ENCODE measurements around the gene ANKRD16.
"Not testable (repeated sequence)": the region's sequence is repeated elsewhere in the genome, so short reads cannot be mapped to it uniquely, and the experiment has no call there.

The ANKRD16 gene

DNA sequence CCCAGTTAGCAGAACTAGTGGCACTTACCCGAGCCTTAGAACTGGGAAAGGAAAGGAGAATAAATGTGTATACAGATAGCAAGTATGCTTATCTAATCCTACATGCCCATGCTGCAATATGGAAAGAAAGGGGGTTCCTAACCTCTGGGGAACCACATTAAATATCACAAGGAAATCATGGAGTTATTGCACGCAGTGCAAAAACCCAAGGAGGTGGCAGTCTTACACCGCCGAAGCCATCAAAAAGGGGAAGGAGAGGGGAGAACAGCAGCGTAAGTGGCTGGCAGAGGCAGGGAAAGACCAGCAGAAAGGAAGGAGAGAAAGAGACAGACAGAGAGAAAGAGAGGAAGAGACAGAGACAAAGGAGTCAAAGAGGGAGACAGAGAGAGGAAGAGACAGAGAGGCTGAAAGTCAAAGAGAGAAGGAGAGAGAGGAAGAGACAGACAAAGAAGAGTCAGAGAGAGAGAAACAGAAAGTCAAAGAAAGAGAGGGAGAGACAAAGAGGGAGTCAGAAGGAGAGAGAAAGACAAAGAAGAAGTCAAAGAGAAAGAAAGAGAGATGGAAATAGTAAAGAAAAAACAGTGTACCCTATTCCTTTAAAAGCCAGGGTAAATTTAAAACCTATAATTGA, 23.1 kb downstream of the ANKRD16 start:
- H3K4me1 ChIP-seq (ENCODE audit: control insufficient read depth, insufficient read depth, low read length, poor library complexity, severe bottlenecking); DNase-seq; H3K27me3 ChIP-seq (replicated peaks; ENCODE audit: control insufficient read depth, insufficient read depth, low read length, poor library complexity, severe bottlenecking); H3K9me3 ChIP-seq (ENCODE audit: control insufficient read depth, low read length); H3K36me3 ChIP-seq (ENCODE audit: control insufficient read depth, insufficient read depth, low read length); H3K27ac ChIP-seq (ENCODE audit: insufficient read depth, low read length, poor library complexity, severe bottlenecking); H3K4me3 ChIP-seq (ENCODE audit: insufficient read depth, low read depth, low read length, poor library complexity, severe bottlenecking): not testable (repeated sequence)

DNA sequence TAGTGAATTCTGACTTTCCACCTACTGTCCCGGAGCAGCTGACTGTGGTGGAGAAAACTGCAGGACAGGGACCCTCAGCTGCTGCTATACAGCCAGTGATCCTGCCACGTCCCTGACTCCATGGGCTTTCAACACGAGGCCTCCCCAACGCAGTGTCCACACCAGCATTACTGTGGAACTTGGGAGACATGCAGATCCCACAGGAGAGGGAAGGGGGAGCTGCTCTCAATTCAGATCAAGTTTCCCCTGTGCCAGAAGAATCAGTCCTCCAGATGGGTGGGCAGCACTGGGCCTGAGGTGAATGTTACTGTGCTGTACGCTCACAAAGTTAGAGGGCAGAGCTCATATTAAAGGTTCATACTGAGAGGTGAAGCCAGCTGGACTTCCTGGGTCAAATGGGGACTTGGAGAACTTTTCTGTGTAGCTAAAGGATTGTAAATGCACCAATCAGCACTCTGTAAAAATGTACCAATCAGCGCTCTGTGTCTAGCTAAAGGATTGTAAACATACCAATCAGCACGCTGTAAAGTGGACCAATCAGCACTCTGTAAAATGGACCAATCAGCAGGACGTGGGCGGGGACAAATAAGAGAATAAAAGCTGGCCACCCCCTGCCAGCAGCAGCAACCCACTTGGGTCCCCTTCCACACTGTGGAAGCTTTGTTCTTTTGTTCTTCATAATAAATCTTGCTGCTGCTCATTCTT, 26.6 kb downstream of the ANKRD16 start:
- H3K4me1 ChIP-seq (ENCODE audit: control insufficient read depth, insufficient read depth, low read length, poor library complexity, severe bottlenecking); H3K27ac ChIP-seq (ENCODE audit: insufficient read depth, low read length, poor library complexity, severe bottlenecking); DNase-seq; H3K27me3 ChIP-seq (replicated peaks; ENCODE audit: control insufficient read depth, insufficient read depth, low read length, poor library complexity, severe bottlenecking); H3K36me3 ChIP-seq (ENCODE audit: control insufficient read depth, insufficient read depth, low read length); H3K4me3 ChIP-seq (ENCODE audit: insufficient read depth, low read depth, low read length, poor library complexity, severe bottlenecking); H3K9me3 ChIP-seq (ENCODE audit: control insufficient read depth, low read length): not testable (repeated sequence)

GRCh38 chr10:5862360-5862961, 27.2 kb downstream of the ANKRD16 start:
- no peaks in the 10 kb centered on the region for H3K36me3 ChIP-seq (ENCODE audit: control insufficient read depth, insufficient read depth, low read length)
- no peak for DNase-seq
- no peaks in the 10 kb centered on the region for H3K4me1 ChIP-seq (ENCODE audit: control insufficient read depth, insufficient read depth, low read length, poor library complexity, severe bottlenecking)
- H3K9me3 ChIP-seq (ENCODE audit: control insufficient read depth, low read length) = no peaks in the 10 kb centered on the region
- H3K27me3 ChIP-seq (replicated peaks; ENCODE audit: control insufficient read depth, insufficient read depth, low read length, poor library complexity, severe bottlenecking) = no peaks in the 10 kb centered on the region
- no peak overlapping the region for H3K4me3 ChIP-seq (ENCODE audit: insufficient read depth, low read depth, low read length, poor library complexity, severe bottlenecking)
- H3K27ac ChIP-seq (ENCODE audit: insufficient read depth, low read length, poor library complexity, severe bottlenecking) = no peak overlapping the region

DNA sequence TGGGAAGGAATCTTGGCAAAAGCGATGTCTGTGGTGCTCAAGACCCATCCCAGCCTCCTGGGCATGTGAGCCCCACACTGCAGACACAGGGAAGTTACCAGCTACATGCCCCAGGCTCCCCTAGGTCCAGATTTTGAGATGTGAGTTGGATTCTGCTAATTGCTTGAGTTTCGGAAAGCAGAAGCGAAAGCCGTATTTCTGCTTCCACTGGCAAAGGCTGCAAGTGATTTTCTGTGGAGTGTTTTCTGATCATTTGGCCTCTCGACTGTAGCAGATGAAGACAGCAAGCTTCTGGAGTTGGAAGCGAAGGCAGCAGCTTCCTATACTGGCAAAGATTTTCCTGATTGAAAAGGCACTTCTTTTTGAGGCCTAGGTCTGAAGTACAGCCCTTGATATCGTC, 29.6 kb downstream of the ANKRD16 start:
- no peak overlapping the region for H3K27ac ChIP-seq (ENCODE audit: insufficient read depth, low read length, poor library complexity, severe bottlenecking)
- no peaks in the 10 kb centered on the region for H3K9me3 ChIP-seq (ENCODE audit: control insufficient read depth, low read length)
- no peaks in the 10 kb centered on the region for H3K4me1 ChIP-seq (ENCODE audit: control insufficient read depth, insufficient read depth, low read length, poor library complexity, severe bottlenecking)
- DNase-seq = no peak
- H3K4me3 ChIP-seq (ENCODE audit: insufficient read depth, low read depth, low read length, poor library complexity, severe bottlenecking) = no peak overlapping the region
- H3K27me3 ChIP-seq (replicated peaks; ENCODE audit: control insufficient read depth, insufficient read depth, low read length, poor library complexity, severe bottlenecking) = no peaks in the 10 kb centered on the region
- no peaks in the 10 kb centered on the region for H3K36me3 ChIP-seq (ENCODE audit: control insufficient read depth, insufficient read depth, low read length)

- H3K4me1 ChIP-seq (ENCODE audit: control insufficient read depth, insufficient read depth, low read length, poor library complexity, severe bottlenecking) = no peaks in the 10 kb centered on the region
- no peaks in the 10 kb centered on the region for H3K36me3 ChIP-seq (ENCODE audit: control insufficient read depth, insufficient read depth, low read length)
- DNase-seq = no peak
- no peaks in the 10 kb centered on the region for H3K9me3 ChIP-seq (ENCODE audit: control insufficient read depth, low read length)
- no peak overlapping the region for H3K27ac ChIP-seq (ENCODE audit: insufficient read depth, low read length, poor library complexity, severe bottlenecking)
- no peaks in the 10 kb centered on the region for H3K27me3 ChIP-seq (replicated peaks; ENCODE audit: control insufficient read depth, insufficient read depth, low read length, poor library complexity, severe bottlenecking)
- H3K4me3 ChIP-seq (ENCODE audit: insufficient read depth, low read depth, low read length, poor library complexity, severe bottlenecking) = no peak overlapping the region
These were observed 30.9 kb downstream of the ANKRD16 start for GRCh38 chr10:5858811-5859210.

GRCh38 chr10:5856701-5857004, 33.0 kb downstream of the ANKRD16 start:
- Histone ChIP-seq H3K4me3 (ENCODE audit: insufficient read depth, low read depth, low read length, poor library complexity, severe bottlenecking) (no peak overlapping the region), H3K9me3 (ENCODE audit: control insufficient read depth, low read length) (no peaks in the 10 kb centered on the region), H3K4me1 (ENCODE audit: control insufficient read depth, insufficient read depth, low read length, poor library complexity, severe bottlenecking) (no peaks in the 10 kb centered on the region), H3K27me3 (replicated peaks; ENCODE audit: control insufficient read depth, insufficient read depth, low read length, poor library complexity, severe bottlenecking) (no peaks in the 10 kb centered on the region), H3K36me3 (ENCODE audit: control insufficient read depth, insufficient read depth, low read length) (no peaks in the 10 kb centered on the region), H3K27ac (ENCODE audit: insufficient read depth, low read length, poor library complexity, severe bottlenecking) (no peak overlapping the region)
- no peak for DNase-seq

GRCh38 chr10:5855979-5856700, 33.6 kb downstream of the ANKRD16 start:
- Histone ChIP-seq H3K36me3 (ENCODE audit: control insufficient read depth, insufficient read depth, low read length) (no peaks in the 10 kb centered on the region), H3K27me3 (replicated peaks; ENCODE audit: control insufficient read depth, insufficient read depth, low read length, poor library complexity, severe bottlenecking) (no peaks in the 10 kb centered on the region), H3K27ac (ENCODE audit: insufficient read depth, low read length, poor library complexity, severe bottlenecking) (no peak overlapping the region), H3K4me3 (ENCODE audit: insufficient read depth, low read depth, low read length, poor library complexity, severe bottlenecking) (no peak overlapping the region), H3K9me3 (ENCODE audit: control insufficient read depth, low read length) (no peaks in the 10 kb centered on the region), H3K4me1 (ENCODE audit: control insufficient read depth, insufficient read depth, low read length, poor library complexity, severe bottlenecking) (no peaks in the 10 kb centered on the region)
- no peak for DNase-seq

DNA sequence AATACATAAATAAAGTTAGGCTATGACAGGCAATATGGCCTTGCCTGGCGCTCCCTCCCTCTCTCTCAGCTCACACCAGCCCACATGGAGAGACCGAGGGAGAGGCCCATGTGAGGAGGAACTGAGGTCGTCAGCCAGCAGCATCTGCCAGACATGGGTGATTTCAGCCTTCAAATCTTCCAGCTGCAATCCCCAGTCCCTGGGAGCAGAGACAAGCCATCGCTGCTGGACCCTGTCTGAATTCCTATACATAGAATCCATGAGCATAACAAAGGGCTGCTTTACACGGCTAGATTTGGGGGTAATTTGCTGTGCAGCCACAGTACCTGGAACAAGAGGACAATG, 35.6 kb downstream of the ANKRD16 start:
- Histone ChIP-seq H3K4me1 (ENCODE audit: control insufficient read depth, insufficient read depth, low read length, poor library complexity, severe bottlenecking) (no peaks in the 10 kb centered on the region), H3K4me3 (ENCODE audit: insufficient read depth, low read depth, low read length, poor library complexity, severe bottlenecking) (no peak overlapping the region), H3K36me3 (ENCODE audit: control insufficient read depth, insufficient read depth, low read length) (no peaks in the 10 kb centered on the region), H3K27me3 (replicated peaks; ENCODE audit: control insufficient read depth, insufficient read depth, low read length, poor library complexity, severe bottlenecking) (no peaks in the 10 kb centered on the region), H3K27ac (ENCODE audit: insufficient read depth, low read length, poor library complexity, severe bottlenecking) (no peak overlapping the region), H3K9me3 (ENCODE audit: control insufficient read depth, low read length) (no peaks in the 10 kb centered on the region)
- no peak for DNase-seq

GRCh38 chr10:5846667-5847066, 43.0 kb downstream of the ANKRD16 start:
- H3K27me3 ChIP-seq (replicated peaks; ENCODE audit: control insufficient read depth, insufficient read depth, low read length, poor library complexity, severe bottlenecking); DNase-seq; H3K4me3 ChIP-seq (ENCODE audit: insufficient read depth, low read depth, low read length, poor library complexity, severe bottlenecking); H3K4me1 ChIP-seq (ENCODE audit: control insufficient read depth, insufficient read depth, low read length, poor library complexity, severe bottlenecking); H3K9me3 ChIP-seq (ENCODE audit: control insufficient read depth, low read length); H3K36me3 ChIP-seq (ENCODE audit: control insufficient read depth, insufficient read depth, low read length); H3K27ac ChIP-seq (ENCODE audit: insufficient read depth, low read length, poor library complexity, severe bottlenecking): not testable (repeated sequence)
